ENCODE measurements around the gene PCDHGB4. TPM values are rescaled to one million over a fixed set of nuclear protein-coding genes. Genes with fewer than 3 reads are reported as not detected.

The PCDHGB4 gene
- total and polyA plus RNA-seq, 9 of the 15 experiments (the other 6 are each of a cell fraction or from before 2014, with no cell fraction given) = 0.01 to 0.14 (median 0.03) TPM; not detected in 5

DNA sequence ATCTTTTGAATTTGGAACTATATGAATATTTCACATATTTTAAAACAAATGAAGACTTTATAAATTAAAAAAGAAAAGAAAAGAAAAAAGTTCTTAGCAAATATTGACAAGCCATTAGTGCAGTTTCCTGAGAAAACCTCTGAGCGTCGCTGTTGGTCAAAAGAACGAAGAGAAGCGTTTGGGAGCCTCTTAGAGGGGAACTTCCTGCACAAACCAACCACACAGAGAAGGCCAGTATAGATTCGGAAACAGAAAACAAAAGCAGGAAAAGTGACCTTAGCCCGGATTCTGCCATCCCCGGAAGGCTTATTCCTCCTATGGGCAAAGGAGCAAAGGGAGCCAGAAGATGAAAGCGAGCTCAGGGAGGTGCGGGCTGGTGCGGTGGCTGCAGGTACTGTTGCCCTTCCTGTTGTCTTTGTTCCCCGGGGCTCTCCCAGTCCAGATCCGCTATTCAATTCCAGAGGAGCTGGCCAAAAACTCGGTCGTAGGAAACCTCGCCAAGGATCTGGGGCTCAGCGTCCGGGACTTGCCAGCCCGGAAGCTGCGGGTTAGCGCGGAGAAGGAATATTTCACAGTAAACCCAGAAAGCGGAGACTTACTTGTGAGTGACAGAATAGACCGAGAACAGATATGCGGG is 27.6 kb upstream of the PCDHGB4 start, which contains the start of gene PCDHGB2 (continued):
- no peak for TF ChIP-seq CHD7 (IDR thresholded peaks at IDR 0.05; ENCODE audit: low read depth, low read length)
- TF ChIP-seq ETV1 (tag; conservative IDR thresholded peaks at IDR 0.05; ENCODE audit: low read depth) = no peak
- TF ChIP-seq EHMT2 (IDR thresholded peaks at IDR 0.05) = 0 out of 2 replicates have a peak, but pooled peaks have one; percentile 18
- TF ChIP-seq ZNF589 (CRISPR knock-in tag; IDR thresholded peaks at IDR 0.05; ENCODE audit: low read depth) = no peak
- no peak for TF ChIP-seq PATZ1 (CRISPR knock-in tag; IDR thresholded peaks at IDR 0.05; ENCODE audit: borderline replicate concordance)
- no peak for TF ChIP-seq ZNF134 (CRISPR knock-in tag; conservative IDR thresholded peaks at IDR 0.05)
- TF ChIP-seq RFX7 (CRISPR knock-in tag; IDR thresholded peaks at IDR 0.05) = no peak
- no peak for TF ChIP-seq TSC22D4 (tag; IDR thresholded peaks at IDR 0.05)
